Endodermal cell (in vitro differentiated cells): Measurements from ENCODE around the gene CRISPLD2. TPM values are rescaled to one million over a fixed set of nuclear protein-coding genes. Genes with fewer than 3 reads are reported as not detected.

ENCODE experiments used
- DNase-seq: peaks from one replicate; pipeline ENCODE4 v3.0.0-alpha.2; 2017
- H3K27ac ChIP-seq: 2 replicates; pipeline ENCODE4 v1.5.1; 2013; ENCODE audit warnings: mild to moderate bottlenecking, low read depth, low read length, moderate library complexity
- H3K27me3 ChIP-seq: 2 replicates; pipeline ENCODE4 v1.6.1; 2013; ENCODE audit warnings: mild to moderate bottlenecking, low read length, moderate library complexity; ENCODE audit not compliant: insufficient read depth, control insufficient read depth, poor library complexity, severe bottlenecking
- H3K36me3 ChIP-seq: 2 replicates; pipeline ENCODE4 v1.7.0; 2013; ENCODE audit warnings: mild to moderate bottlenecking, low read length, moderate library complexity; ENCODE audit not compliant: control insufficient read depth, insufficient read depth
- H3K4me1 ChIP-seq: one replicate; pipeline ENCODE4 v1.7.0; 2013; ENCODE audit warnings: low read length; ENCODE audit not compliant: control insufficient read depth, insufficient read depth
- H3K4me3 ChIP-seq: 2 replicates; pipeline ENCODE4 v1.5.1; 2013; ENCODE audit warnings: mild to moderate bottlenecking, low read length, moderate library complexity
- H3K9ac ChIP-seq: 2 replicates; pipeline ENCODE4 v1.6.1; 2013; ENCODE audit warnings: mild to moderate bottlenecking, low read length, moderate library complexity; ENCODE audit not compliant: poor library complexity, severe bottlenecking; ENCODE audit errors: extremely low read depth
- H3K9me3 ChIP-seq: 2 replicates; pipeline ENCODE4 v1.6.1; 2013; ENCODE audit warnings: mild to moderate bottlenecking, low read length, moderate library complexity; ENCODE audit not compliant: control insufficient read depth
- H3K27ac Mint-ChIP-seq: 2 replicates; pipeline ENCODE4 v1.8.0; 2020; ENCODE audit warnings: mixed read lengths
- H3K27me3 Mint-ChIP-seq: 2 replicates; pipeline ENCODE4 v1.8.0; 2021; ENCODE audit warnings: mild to moderate bottlenecking, mixed read lengths; ENCODE audit not compliant: insufficient read depth
- H3K36me3 Mint-ChIP-seq: 2 replicates; pipeline ENCODE4 v1.8.0; 2020; ENCODE audit warnings: low read depth, mixed read lengths
- H3K4me1 Mint-ChIP-seq: 2 replicates; pipeline ENCODE4 v1.8.0; 2020; ENCODE audit warnings: mixed read lengths
- H3K4me3 Mint-ChIP-seq: 2 replicates; pipeline ENCODE4 v1.8.0; 2020; ENCODE audit warnings: mild to moderate bottlenecking, moderate library complexity, mixed read lengths
- H3K9me3 Mint-ChIP-seq: 2 replicates; pipeline ENCODE4 v1.8.0; 2020; ENCODE audit warnings: mild to moderate bottlenecking, mixed read lengths
- CTCF ChIP-seq: fragments of 200-600 bp; sonication (generic); conservative IDR thresholded peaks from 2 replicates; pipeline ENCODE4 v1.5.0; 2021; ENCODE audit warnings: antibody characterized with exemption, mild to moderate bottlenecking
- WGBS, 2 experiments: methylation state at CpG; one replicate each; pipeline versions ENCODE4 v1.1.5 to v1.1.7; 2013; ENCODE audit warnings: missing lambda C conversion rate in 2 of 2, mixed read lengths in 1 of 2; ENCODE audit not compliant: insufficient coverage in 1 of 2, insufficient read length in 1 of 2; 5-methylcytosine and 5-hydroxymethylcytosine counted together
- total RNA-seq, 2 donors: library from RNA; stranded (reverse); fragmentation: NEBNext Ultra II Directional in 1 of 2; extraction: Animal tissue kit (Norgen Biotek cat#: 25700) in 1 of 2; gene quantifications; 2 replicates in 1 of 2; 3 replicates in 1 of 2; pipeline ENCODE4 v1.2.1, GENCODE V29; 2021

The CRISPLD2 gene
- total RNA-seq, 2 donors from 2014 or later, result 5.0 to 9.3 TPM

- no peak overlapping the region for H3K4me3 Mint-ChIP-seq
- Histone ChIP-seq H3K4me3 (no peak overlapping the region), H3K9ac (no peak overlapping the region), H3K4me1 (no peaks in the 10 kb centered on the region), H3K9me3 (no peaks in the 10 kb centered on the region), H3K27me3 (no peaks in the 10 kb centered on the region), H3K27ac (no peak overlapping the region), H3K36me3 (no peaks in the 10 kb centered on the region)
- TF ChIP-seq CTCF, result no peak
- WGBS, 2 experiments, result 92% methylated on average over 8 to 15 of the region's 15 CpGs
- no peaks in the 10 kb centered on the region for H3K27me3 Mint-ChIP-seq
- no peaks in the 10 kb centered on the region for H3K9me3 Mint-ChIP-seq
- no peaks in the 10 kb centered on the region for H3K36me3 Mint-ChIP-seq
- no peak for DNase-seq
- no peak overlapping the region for H3K27ac Mint-ChIP-seq
- no peaks in the 10 kb centered on the region for H3K4me1 Mint-ChIP-seq
Measured at GRCh38 chr16:84897911-84898377, 78.2 kb downstream of the CRISPLD2 start.

- Mint-ChIP-seq H3K4me3 (no peak overlapping the region), H3K27ac (no peak overlapping the region), H3K36me3 (no peaks in the 10 kb centered on the region), H3K9me3 (no peaks in the 10 kb centered on the region), H3K27me3 (no peaks in the 10 kb centered on the region), H3K4me1 (no peaks in the 10 kb centered on the region)
- Histone ChIP-seq H3K27me3 (no peaks in the 10 kb centered on the region), H3K4me3 (no peak overlapping the region), H3K36me3 (no peaks in the 10 kb centered on the region), H3K4me1 (no peaks in the 10 kb centered on the region), H3K9ac (no peak overlapping the region), H3K27ac (no peak overlapping the region), H3K9me3 (no peaks in the 10 kb centered on the region)
- WGBS, 2 experiments, result 75 to 76% methylated on average over 2 of the region's 2 CpGs
- TF ChIP-seq CTCF, result no peak
- no peak for DNase-seq
Measured at GRCh38 chr16:84898447-84898846, 78.7 kb downstream of the CRISPLD2 start.

DNA sequence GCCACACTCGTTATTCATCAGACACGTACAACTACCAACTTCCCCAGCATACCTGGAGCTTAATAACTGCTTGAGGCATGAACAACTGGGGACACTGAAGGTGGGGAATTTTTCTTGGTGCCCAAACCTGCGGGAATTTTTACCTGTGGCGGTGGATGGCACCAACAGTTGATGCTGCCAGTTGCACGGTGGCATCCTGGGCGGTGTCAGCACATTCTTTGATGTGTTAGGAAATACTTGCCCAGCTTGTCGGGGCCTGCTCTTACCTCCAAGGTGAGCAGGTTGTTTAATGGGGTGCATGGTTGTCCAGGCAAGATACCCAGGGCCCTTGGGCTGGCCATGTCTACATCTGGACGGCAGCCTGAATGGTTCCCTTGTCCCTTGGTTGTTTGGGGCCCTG, 79.6 kb downstream of the CRISPLD2 start:
- no peaks in the 10 kb centered on the region for H3K27me3 Mint-ChIP-seq
- H3K36me3 Mint-ChIP-seq, result no peaks in the 10 kb centered on the region
- Histone ChIP-seq H3K36me3 (no peaks in the 10 kb centered on the region), H3K4me3 (no peak overlapping the region), H3K9ac (no peak overlapping the region), H3K27me3 (no peaks in the 10 kb centered on the region), H3K27ac (no peak overlapping the region), H3K4me1 (no peaks in the 10 kb centered on the region), H3K9me3 (no peaks in the 10 kb centered on the region)
- no peak for DNase-seq
- no peak for TF ChIP-seq CTCF
- H3K27ac Mint-ChIP-seq, result no peak overlapping the region
- H3K4me1 Mint-ChIP-seq, result no peaks in the 10 kb centered on the region
- 97 to 100% methylated on average over 4 to 8 of the region's 8 CpGs for WGBS, 2 experiments
- no peak overlapping the region for H3K4me3 Mint-ChIP-seq
- no peaks in the 10 kb centered on the region for H3K9me3 Mint-ChIP-seq
